Measurements from ENCODE around the gene PPP1R2. TPM values are rescaled to one million over a fixed set of nuclear protein-coding genes. Genes with fewer than 3 reads are reported as not detected.
"Not testable (repeated sequence)": the region's sequence is repeated elsewhere in the genome, so short reads cannot be mapped to it uniquely, and the experiment has no call there.

The PPP1R2 gene
- total RNA-seq, 2 donors from 2014 or later, result 38.8 to 53.4 TPM

GRCh38 chr3:195543500-195544229, 540 bp upstream of the PPP1R2 start:
- peak; percentile 34 for DNase-seq
- ATAC-seq, result peak; percentile 3 to 10
- intact Hi-C loops (cut with DNase I), result no loop called here

DNA sequence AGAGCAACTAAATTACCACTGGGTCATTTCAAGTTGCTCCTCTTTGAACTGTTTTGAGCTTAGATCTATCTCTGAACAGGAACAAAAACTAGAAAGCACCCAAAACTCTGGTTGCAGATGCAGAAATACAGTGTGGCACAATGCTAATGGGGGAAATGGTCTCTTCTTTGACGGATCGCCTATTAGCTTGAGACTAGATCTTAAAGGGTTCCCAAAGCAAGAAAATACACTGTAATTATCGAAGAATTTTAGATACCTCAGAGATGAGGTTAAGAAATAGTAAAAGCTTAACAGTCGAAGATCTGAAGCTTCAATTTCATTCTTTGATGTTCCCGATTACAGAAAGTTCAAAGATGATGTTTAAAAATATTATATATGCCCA, 818 bp downstream of the PPP1R2 start:
- ATAC-seq, result no peak
- intact Hi-C loops (cut with DNase I), result no loop called here
- DNase-seq, result no peak

DNA sequence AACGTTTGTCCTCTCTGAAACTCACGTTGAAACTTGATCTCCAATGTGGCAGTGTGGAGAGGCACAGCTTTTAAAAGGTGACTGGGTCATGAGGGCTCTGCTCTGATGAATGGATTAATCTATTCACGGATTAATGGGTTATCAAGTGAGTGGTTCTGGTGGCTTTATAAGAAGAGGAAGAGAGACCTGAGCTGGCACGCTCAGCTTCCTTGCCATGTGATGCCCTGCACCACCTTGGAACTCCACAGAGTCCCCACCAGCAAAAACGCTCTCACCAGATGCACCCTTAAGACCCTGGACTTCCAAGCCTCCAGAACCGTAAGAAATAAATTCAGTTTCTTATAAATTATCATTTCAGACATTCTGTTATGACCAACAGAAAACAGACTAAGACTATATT, 2.6 kb downstream of the PPP1R2 start:
- ATAC-seq (no peak), DNase-seq (no peak)
- intact Hi-C loops (cut with DNase I), result no loop called here

- DNase-seq (no peak), ATAC-seq (no peak)
- intact Hi-C loops (cut with DNase I), result no loop called here
Measured at GRCh38 chr3:195540027-195540426, 3.1 kb downstream of the PPP1R2 start.

- intact Hi-C loops (cut with DNase I), result no loop called here
- ATAC-seq (no peak), DNase-seq (no peak)
Measured at GRCh38 chr3:195539479-195539878, 3.6 kb downstream of the PPP1R2 start.

- intact Hi-C loops (cut with DNase I), result no loop called here
- no peak for ATAC-seq
- DNase-seq, result no peak
Measured at GRCh38 chr3:195537995-195538394, 5.1 kb downstream of the PPP1R2 start.

DNA sequence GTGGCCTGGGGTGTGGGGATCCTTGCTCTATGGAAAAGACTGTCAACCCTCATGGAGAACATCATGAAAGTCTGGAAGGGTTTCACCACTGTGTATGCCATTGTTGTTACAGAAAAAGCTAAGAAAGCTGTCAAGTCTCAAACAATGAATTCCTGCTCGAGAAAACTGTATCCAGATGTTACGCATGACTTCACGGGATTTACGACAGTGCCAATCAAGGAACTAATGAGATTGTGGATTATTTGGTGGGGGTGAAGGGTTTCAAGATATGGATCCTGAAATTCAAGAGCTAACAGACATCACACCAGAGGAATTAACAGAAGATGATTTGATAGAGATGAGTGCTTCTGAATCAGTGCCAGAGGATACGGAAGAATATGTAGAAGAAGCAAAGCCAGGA, 7.8 kb downstream of the PPP1R2 start:
- intact Hi-C loops (cut with DNase I), result no loop called here
- DNase-seq (no peak), ATAC-seq (no peak)

DNA sequence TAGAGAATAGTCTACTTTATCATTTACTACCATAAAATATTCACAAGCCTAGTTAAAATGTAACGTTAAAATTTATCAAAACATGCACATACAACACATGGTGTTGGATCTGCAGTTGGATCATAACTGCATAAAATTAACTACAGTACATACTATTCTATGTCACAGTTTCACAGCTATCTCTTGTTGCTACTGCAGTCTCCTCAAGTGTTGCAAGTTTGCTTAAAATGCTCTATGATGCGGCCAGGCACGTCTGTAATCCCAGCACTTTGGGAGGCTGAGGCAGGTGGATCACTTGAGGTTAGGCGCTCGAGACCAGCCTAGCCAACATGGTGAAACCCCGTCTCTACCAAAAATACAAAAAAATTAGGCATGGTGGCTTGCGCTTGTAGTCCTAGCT, 10.3 kb downstream of the PPP1R2 start:
- no peak for DNase-seq
- intact Hi-C loops (cut with DNase I), result no loop called here
- ATAC-seq, result no peak

- ATAC-seq, result no peak
- intact Hi-C loops (cut with DNase I), result no loop called here
- no peak for DNase-seq
Measured at GRCh38 chr3:195532345-195532744, 10.8 kb downstream of the PPP1R2 start.

GRCh38 chr3:195531683-195532082, 11.4 kb downstream of the PPP1R2 start:
- intact Hi-C loops (cut with DNase I), result no loop called here
- ATAC-seq, result no peak
- DNase-seq, result no peak

DNA sequence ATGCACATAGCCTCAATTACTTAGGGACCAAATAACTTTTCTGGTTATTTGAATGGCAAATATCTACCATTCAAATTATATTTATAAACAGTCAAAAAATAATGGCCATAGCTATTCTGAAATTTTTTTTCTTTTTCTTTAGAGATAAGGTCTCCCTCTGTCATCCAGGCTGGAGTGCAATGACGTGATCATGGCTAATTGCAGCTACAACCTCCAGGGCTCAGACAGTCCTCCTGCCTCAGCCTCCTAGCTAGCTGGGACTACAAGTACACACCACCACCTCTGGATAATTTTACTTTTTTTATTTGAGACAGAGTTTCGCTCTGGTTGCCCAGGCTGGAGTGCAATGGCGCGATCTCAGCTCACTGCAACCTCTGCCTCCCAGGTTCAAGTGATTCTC, 16.6 kb downstream of the PPP1R2 start:
- DNase-seq (no peak), ATAC-seq (no peak)
- intact Hi-C loops (cut with DNase I), result loop anchor here in 1 of 2 donors (10.0 kb wide), 1 partner anchor 252 kb away; the partner anchor contains the start of gene XXYLT1

- no peak for DNase-seq
- intact Hi-C loops (cut with DNase I), result loop anchor here in 1 of 2 donors (10.0 kb wide), 1 partner anchor 250 kb away; the partner anchor contains the start of gene XXYLT1
- ATAC-seq, result no peak
Measured at GRCh38 chr3:195524171-195524896, 18.8 kb downstream of the PPP1R2 start.

DNA sequence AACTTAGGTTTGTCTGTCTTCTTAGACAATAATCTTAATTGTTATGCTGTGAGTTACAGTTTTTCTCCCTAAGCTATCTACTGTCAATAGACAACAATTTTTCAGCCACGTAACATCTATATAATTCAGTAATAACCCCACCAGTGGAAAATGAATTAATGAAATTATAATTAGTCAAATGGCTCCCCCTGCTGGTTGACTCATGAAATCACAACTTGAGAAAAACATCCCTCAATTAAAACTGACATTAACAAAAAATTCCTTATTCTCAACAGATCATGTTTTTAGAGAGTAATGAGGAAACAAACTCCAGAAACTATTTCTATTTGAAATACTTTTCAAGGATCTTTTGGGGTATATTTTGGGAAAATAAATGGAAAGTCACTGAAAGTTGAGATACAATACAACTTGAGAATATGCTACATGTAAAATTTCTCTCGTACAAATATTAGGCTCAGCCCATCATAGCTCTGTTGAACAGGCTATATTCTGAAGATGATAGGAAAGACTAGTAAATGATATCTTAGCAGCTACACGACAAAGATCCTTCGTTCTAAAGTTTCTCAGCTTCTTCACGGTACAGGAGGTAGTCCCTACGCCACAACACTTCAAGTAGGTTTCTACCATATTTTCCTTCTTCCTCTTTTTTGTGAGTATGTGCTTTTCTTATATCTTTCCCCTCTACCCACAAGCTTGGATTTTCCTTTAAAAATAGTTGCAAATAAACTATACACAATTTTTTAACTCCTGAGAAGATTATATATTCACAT, 20.7 kb downstream of the PPP1R2 start:
- DNase-seq, result no peak
- intact Hi-C loops (cut with DNase I), result loop anchor here (2.0 to 10.0 kb wide), 2 partner anchors 248 kb away; partner anchors contain the start of gene XXYLT1 (in 1 of the 2)
- no peak for ATAC-seq

GRCh38 chr3:195517030-195517429, 26.1 kb downstream of the PPP1R2 start:
- no peak for ATAC-seq
- intact Hi-C loops (cut with DNase I), result no loop called here
- no peak for DNase-seq

DNA sequence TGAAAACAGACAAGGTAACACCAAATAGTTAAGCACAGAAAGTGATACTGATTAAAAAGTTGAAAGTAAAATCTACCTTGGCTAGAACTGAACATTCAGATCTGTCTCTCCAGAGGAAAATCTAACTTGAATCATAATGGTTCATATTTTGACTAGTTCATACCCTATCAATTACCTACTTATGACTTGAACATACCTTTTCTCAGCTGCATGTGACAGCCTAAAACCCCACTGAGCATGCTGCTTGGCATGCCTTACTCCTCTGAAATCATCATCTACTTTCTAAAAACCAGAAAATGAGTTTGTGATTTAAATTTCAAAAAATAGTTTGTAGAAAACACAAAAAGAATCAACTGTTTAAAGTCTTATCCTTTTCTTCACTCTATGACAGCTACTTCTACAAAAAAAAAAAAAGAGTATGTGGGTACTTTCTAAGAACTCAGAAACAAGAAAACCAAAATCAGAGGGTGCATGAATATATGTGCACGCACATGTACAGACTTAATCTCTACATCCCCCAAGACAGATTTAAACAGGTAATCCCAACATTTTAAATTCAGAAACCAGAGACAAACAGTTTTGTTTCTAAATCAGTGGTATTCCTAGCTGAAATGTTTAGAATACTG, 28.4 kb downstream of the PPP1R2 start:
- intact Hi-C loops (cut with DNase I), result not testable (repeated sequence)

DNA sequence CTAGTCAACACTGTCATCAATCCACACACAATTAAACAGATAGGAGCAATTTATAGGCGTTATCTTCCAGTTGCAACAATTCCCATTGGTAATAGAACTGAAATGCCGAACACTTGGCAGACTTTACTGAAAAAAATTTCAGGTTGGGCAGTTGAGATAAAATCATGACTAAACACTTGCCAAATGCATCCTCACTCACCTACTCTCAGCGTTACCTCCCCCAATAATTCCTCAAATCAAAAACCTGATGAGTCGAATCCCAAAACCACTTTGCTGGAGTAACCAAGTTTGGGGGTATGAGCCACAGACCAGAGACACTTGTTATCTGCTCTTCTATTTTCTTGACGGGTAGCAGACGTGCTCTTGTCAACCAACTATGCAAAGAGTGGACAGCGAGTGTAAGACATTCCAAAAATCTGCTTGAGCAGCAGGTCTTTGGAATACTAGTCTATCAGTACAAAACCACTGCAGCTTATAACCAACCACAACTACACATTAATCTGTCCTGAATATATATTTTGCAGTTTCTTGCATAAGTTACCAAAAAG, 30.3 kb downstream of the PPP1R2 start:
- DNase-seq (no peak), ATAC-seq (peak in 1 of 2 donors; percentile 67)
- intact Hi-C loops (cut with DNase I), result no loop called here

More for the DNA sequence above, 28.4 kb downstream of the PPP1R2 start:
- DNase-seq, ATAC-seq: not testable (repeated sequence)

GRCh38 chr3:195511136-195511535, 32.0 kb downstream of the PPP1R2 start:
- DNase-seq (no peak), ATAC-seq (no peak)
- intact Hi-C loops (cut with DNase I), result no loop called here

DNA sequence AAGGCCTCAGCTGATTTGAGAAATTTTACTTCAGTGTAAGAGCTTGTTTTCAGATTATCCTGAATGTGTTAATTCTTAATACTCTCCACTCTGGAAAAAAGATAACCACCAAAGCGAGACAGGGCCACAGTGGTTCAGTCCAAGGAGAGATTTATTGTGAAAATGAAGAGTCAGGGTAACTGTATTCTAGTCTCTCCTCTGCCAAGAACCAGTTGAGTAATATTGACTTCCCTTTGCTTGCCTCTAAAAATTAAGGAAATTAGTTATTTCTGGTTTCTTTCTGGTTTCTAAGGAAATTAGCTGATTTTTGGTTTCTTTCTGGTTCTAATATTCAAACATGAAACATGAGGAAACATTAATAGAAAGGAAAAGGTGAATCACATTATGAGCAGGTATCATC, 34.9 kb downstream of the PPP1R2 start:
- ATAC-seq (peak in 1 of 2 donors; percentile 70), DNase-seq (no peak)
- intact Hi-C loops (cut with DNase I), result no loop called here

- intact Hi-C loops (cut with DNase I), result no loop called here
Measured at GRCh38 chr3:195475614-195476013, 67.5 kb downstream of the PPP1R2 start.

More at GRCh38 chr3:195475614-195476013, 67.5 kb downstream of the PPP1R2 start:
- no peak for DNase-seq
- no peak for ATAC-seq

Measured in left cardiac atrium (tissue), 4 donors.